NCI-H524 treated with DMSO at 0.1 percent for 48 hours (cell line): ENCODE measurements around the gene ELMO1.

Source experiments
- DNase-seq: peaks from one replicate; lab custom pipeline; 2025; lab: John Stamatoyannopoulos, UW

Gene ELMO1

DNA sequence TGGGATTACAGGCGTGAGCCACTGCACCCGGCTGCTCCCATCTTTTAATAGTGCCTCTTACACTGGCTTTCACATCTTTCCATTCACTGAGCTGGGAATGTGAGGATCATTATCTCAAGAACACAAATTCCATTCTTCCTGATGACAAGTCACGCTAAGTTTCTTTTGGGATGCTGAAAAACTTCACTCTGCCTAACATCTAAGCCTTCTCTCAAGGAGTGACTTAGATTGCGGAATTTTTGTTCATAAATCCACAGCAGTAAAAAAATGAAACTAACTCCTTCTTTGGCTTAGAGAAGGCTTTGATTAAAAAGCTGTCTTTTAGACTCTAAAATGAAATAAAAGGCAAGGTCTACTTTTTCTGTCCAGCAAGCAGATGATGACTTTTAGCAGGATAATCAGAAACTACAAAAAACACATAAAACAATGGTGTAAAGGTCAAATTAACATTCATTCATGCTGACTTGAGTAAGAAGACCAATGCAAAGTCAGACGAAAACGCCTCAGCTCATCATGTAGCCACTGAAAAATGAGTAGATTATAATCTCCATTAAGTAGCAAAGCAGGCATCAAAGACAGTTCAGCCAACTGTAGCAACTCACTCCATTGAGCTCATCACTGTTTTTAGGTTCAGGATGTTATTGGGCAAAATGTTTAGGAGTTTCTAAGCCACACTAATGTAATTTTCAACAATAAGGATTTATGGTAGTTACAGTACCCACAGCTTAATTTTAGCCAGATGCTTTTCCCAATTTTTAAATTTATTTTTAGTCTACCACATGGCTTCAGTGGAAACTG lies 178.8 kb downstream of the ELMO1 start:
- DNase-seq = no peak

GRCh38 chr7:37267251-37267650 lies 181.4 kb downstream of the ELMO1 start:
- DNase-seq = no peak

GRCh38 chr7:37265876-37266275 lies 182.8 kb downstream of the ELMO1 start:
- DNase-seq = no peak

- no peak for DNase-seq
Measured at GRCh38 chr7:37265006-37265405, 183.7 kb downstream of the ELMO1 start.

- DNase-seq = no peak
Measured at GRCh38 chr7:37262181-37262580, 186.5 kb downstream of the ELMO1 start.

DNA sequence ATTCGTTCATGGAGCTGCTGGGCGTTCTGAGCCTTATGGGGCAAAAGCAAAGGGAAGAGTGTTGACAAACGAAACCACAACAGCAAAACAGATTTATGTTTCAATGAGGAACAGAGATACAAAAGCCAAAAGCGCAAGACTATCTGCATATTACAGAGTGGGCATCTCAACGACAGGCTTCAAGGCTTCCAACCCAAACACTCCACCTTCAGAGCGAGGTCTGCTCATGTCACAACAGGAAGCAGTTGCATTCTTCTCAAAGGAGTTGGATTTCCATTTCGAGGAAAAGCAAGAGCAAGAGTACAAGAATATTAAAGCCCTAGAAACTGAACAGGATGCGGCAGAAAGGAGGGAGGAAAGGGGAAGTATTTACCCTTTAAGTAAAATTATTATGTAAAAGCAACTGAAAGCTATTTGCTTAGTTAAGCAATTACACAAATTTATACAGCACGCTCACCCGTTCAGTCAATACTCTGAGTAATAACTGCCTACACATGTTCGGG lies 189.3 kb downstream of the ELMO1 start:
- no peak for DNase-seq

DNA sequence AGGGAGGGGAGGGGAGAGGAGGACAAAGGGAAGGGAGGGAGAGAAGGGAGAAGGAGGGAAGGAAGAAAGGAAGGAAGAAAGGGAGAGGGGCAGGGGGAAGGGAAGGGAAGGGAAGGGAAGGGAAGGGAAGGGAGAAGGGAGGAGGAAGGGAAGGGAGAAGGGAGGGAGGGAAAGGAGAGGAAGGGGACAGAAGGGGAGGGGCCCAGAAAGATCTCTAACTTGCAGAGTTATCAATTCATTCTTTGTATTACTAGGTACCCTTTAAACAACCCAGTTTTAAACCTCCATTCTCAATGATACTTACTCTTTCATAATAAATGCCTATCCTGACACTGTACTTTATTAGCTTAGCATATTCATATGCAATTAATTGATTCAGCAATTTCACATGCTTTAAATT lies 192.0 kb downstream of the ELMO1 start:
- DNase-seq = no peak

DNA sequence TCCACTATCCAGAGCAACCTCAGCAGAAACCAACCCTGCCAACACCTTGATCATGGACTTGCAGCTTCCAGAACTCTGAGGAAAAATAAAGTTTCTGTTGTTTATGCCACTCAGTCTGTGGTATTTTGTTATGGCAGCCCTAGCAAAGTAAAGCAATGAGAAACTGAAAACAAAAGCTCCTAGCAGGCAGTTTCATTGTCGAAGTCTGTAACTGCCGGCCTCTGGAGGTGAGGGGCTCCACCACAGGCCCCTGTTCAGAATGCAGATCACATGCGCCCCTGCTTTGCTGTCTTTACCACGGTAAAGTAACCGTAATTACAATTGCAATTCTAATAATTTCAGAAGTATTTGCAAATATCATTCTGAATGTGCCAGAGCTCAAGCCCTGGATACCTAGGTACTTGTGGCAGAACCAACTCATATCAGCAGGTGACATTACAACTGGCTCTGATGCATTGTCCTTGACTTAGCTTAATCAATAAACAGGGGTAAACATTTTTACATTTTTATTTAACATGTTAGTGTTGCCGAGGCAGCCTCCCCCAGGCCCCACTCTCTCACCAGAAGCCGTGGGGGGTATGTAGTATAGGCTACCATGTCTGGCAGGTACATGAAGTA lies 193.2 kb downstream of the ELMO1 start:
- DNase-seq = no peak

DNA sequence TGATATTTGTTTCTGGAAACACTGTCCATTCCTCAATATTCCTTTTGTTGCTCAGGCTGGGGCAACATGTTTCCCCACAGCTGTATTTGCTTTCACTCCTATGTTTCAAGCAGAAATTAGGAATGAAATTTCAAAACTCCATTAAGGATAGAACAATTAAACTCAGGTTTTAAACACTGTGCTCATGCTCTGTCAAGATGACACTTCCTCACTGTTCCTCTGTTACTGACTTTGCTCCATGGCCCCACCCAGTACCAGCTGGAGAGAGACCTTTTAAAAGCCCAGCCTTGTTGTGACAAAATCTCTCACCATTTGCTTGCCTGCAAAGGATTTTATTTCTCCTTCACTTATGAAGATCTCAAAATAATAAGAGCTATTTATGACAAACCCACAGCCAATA lies 197.4 kb downstream of the ELMO1 start:
- DNase-seq = no peak

DNA sequence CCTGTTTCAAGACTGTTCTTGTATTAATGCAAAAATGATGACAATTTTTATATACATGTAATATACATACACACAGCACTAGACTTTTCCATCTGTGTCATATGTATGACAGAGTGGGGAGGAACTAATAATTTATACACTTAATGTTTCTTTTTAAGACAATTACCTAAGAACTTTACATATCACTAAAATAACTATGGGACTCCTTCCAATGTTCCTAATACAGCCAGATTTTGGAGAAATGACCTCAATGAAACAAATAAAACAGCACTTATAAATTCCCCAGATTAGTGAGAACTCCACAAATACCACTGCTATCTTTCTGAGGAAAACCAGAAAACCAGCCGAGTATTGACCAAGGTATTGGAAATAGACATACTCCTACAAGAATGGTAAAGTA lies 199.4 kb downstream of the ELMO1 start:
- no peak for DNase-seq

- DNase-seq = no peak
Measured at GRCh38 chr7:37248396-37248861, 200.2 kb downstream of the ELMO1 start.

- no peak for DNase-seq
Measured at GRCh38 chr7:37247861-37248260, 200.8 kb downstream of the ELMO1 start.

- DNase-seq = no peak
Measured at GRCh38 chr7:37245590-37245989, 203.1 kb downstream of the ELMO1 start.

GRCh38 chr7:37236906-37237305 lies 211.8 kb downstream of the ELMO1 start:
- no peak for DNase-seq

- no peak for DNase-seq
Measured at GRCh38 chr7:37235813-37236212, 212.9 kb downstream of the ELMO1 start.

DNA sequence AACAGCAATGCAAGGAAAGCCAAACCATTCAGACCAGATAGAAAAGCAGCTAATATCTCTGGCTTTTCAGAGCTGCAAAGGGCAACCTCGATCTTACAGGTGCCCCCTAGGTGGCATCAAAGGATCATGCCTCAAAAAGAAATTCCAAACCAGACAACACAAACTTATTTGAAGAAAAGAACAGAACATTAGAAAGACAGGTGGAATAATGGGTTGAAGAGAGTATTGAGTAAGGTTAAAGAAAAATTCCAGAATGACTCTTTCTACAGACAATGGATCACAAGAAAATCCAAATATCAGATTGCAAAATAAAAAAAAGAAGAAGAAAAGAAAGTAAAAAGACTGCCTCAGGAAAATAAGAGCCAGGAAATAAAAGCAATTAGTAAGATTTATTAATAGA lies 213.7 kb downstream of the ELMO1 start:
- no peak for DNase-seq

DNA sequence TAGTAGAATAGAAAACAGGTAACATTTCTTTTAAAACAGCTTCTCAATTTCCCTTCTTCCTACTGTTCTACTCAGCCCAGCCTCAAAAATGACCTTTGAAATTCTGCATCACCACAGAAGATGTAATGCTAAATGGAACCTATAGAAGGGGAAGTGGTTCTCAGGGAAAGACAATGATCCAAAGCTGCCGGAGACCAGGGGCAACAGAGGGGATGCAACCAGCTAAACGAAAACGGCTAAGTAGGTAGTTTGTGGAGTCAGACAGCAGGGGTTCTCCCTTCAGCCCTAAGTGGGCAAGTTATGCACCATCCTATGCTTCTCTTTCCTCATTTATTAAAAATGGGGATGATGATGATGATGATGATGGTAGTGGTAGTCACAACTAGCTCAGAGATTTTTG lies 214.3 kb downstream of the ELMO1 start:
- DNase-seq = no peak

- DNase-seq = no peak
Measured at GRCh38 chr7:37231613-37232012, 217.1 kb downstream of the ELMO1 start.

- DNase-seq = no peak
Measured at GRCh38 chr7:37230221-37230620, 218.4 kb downstream of the ELMO1 start.

- DNase-seq = no peak
Measured at GRCh38 chr7:37229381-37229780, 219.3 kb downstream of the ELMO1 start.

DNA sequence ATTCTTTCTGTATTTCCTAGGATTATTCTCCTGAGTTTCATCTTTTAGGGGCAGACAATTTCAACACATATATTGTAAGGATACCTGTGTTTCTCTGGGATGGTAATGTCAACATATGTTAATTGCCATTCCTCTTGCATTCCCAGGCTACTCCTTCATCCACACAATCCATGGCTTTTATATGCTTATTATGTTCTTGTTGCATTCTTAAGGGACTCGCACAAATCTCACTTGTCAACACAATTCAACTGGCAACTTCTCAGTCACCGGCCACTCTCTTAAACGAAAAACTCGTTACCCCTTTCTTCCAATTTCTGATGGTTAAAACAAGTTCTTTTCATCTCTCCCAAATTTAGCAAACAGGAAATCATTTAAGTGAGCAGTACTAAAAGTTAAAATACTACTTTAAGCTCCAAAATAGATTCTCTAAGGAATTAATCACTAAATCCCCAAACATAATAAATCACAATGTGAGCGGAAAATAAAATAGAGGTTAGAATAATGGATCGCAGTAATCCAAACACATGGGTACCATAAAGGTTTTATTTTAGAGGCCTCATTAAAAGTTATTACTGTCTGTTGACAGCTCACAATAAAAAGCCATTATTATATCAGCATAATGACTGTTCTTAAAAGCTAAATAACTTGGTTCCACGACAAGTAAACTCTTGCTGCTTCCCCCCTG lies 223.2 kb downstream of the ELMO1 start:
- DNase-seq = no peak

DNA sequence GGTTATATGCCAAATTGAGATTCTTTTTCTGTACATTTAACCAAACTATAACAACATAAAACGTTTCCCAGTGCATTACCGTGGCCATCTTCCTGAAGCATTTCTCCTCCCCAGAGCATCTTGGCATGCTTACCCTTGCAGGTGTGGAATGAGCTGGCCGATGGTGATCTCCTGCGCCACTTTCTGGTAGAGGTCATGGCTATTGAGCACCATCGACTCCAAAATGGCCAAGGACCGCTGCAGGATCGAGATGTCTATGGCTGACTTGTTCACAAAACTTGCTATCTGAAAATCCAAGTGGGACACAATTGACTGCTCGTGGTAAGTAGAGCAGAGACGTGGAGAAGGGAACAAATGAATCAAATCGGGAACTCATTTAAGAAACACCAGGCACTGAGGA lies 223.9 kb downstream of the ELMO1 start:
- DNase-seq = no peak

GRCh38 chr7:37220664-37221063 lies 228.0 kb downstream of the ELMO1 start:
- DNase-seq = no peak
